Activated effector memory CD4-positive, alpha-beta T cell treated with anti-CD3 and anti-CD28 coated beads, Interleukin-2, amount 50 U/mL, for 16 hours (primary cell): ENCODE results near the gene PRKCD.

Source experiments
- DNase-seq: peaks from one replicate; pipeline ENCODE4 v3.0.0-alpha.2; 2020

PRKCD gene

GRCh38 chr3:53160660-53161449, at the start of gene PRKCD:
PRKCD (plus strand) TSS chr3:53161209; CDS start chr3:53178423, 17,214 bp downstream.
- peak; percentile 91 for DNase-seq

GRCh38 chr3:53111822-53112221, 49.2 kb upstream of the PRKCD start:
- DNase-seq = no peak

- no peak for DNase-seq
Measured at GRCh38 chr3:53113293-53114010, 47.6 kb upstream of the PRKCD start.

GRCh38 chr3:53114011-53114400, 47.0 kb upstream of the PRKCD start:
- DNase-seq = peak; percentile 90

GRCh38 chr3:53114412-53115074, 46.5 kb upstream of the PRKCD start:
- no peak for DNase-seq

DNA sequence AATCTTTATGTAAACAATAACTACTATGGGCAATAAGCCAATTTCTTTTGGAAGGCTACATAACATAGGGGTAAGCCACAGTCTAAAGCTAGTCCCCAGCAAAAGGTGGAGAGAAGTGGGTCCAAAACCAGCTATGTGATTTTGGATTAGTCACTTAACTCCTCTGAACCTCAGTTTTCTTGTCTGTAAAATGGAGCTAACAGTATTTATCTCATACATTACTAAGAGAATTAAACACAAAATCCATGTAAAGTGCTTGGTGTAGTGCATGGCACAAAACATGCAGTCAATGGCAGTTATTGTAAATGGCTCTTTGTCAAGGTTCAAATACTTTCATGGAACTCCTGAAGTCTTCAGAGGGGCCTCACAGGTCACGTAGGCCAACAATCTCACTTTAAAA, 44.1 kb upstream of the PRKCD start:
- no peak for DNase-seq

DNA sequence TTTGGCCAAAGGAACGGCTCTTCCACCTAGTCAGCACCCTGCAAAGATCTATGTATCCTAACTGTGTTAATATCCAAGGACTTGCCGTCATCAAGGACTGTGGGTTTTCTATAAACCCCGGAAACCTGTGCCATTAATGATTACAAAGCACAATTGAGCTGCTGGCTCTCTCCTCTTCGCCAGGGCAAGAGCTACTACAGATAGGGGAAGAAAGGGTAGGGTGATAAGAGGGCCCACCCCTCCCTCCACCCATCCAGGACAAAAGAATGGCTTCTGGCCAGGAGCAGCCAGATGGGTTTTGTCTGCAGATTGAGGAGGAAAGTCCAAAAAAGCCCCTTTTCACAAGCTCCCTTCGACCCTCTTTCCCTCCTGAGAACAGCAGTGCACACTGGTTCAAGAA, 40.7 kb upstream of the PRKCD start:
- no peak for DNase-seq

DNA sequence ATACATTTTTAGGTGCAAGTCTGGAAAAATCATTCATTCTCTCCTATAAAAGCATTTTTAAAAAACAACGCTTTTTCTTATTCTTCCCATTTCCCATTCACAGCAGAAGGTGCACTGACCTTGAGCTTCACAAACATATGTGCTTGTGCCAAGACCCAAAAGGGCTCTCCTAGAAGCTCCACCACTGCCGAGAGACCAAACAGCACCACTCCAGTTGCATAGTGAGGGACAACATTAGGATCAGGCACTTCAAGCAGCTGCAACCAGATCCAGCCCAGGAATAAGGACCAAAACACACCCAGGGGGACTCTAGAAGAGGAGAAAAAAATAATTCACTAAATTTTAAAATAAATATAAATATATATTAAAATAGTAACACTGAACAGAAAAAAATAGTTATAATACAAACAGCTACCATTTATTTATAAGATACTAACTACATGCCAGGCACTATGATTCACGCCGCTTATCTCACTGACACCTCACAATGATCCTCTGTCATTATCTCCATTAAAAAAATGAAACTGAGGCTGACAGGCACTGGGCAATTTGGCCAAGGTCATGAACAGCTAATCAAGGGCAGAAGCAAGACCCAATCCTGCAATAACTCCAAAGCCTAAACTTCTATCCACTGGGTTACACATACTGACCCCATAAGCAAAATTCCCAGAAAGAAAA, 38.6 kb upstream of the PRKCD start:
- no peak for DNase-seq

- DNase-seq = no peak
Measured at GRCh38 chr3:53122933-53123305, 38.1 kb upstream of the PRKCD start.

- DNase-seq = no peak
Measured at GRCh38 chr3:53123510-53123909, 37.5 kb upstream of the PRKCD start.

DNA sequence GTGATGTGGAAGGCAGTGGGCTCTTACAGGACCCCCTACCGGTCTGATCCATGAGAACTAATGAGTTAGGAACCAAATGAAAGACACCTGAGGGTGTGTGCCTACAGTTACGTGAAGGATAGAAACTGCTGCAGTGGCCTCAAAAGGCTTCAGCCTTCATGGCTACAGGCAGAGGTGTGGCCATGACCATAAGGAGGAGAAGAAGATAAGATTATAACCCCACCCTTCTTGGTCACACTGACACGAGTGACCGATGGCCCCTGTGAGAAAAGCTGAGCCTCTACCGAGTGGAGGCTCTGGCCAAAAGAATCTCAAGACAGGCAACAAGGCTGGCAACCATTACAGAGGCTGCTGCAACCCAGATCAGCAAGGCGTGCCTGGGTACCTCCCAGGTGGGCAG, 37.1 kb upstream of the PRKCD start:
- no peak for DNase-seq

DNA sequence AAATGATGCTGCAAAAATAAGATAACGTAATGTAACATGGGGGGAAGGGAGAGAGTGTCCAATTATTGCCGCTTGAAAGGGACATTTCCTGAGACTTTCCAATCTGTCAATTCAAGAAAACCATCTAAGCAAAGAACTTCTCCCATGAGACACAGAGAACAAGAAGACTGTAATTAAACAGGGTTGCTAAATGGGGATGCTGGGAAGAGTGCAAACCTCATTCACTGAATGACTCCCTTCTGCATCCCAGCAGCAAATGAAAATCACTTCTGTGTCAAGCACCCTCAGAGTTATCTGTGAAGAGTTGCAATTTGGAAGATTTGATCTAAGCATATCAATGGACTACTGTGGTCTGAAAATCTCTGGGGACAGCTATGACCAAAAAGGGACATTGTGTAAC, 34.4 kb upstream of the PRKCD start:
- DNase-seq = no peak

DNA sequence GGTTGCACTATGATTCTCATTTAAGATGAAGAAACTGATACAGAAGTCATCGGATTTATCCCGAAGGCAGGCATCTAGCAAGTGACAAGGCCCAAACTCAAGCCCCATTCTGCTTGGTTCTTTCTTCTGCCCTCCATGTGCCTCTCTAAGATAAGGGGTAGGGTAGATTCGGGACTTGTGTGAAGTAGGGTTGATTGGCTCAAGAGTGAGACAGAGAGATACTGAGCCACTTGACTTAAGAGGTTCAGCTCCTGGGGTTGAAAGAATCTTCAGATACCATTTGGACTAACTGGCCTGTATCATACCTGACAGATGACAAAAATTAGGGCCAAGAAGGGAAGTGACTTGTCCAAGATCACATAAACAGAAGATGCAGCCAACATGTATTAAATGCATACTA, 31.7 kb upstream of the PRKCD start:
- no peak for DNase-seq

GRCh38 chr3:53130179-53131061, 30.6 kb upstream of the PRKCD start, which contains the start of gene RFT1:
RFT1 (minus strand) TSS chr3:53130435; CDS start chr3:53130400, 35 bp downstream.
- peak; percentile 99 for DNase-seq

GRCh38 chr3:53131096-53131495, 29.9 kb upstream of the PRKCD start:
- DNase-seq = no peak

- DNase-seq = no peak
Measured at GRCh38 chr3:53132347-53132746, 28.7 kb upstream of the PRKCD start.

DNA sequence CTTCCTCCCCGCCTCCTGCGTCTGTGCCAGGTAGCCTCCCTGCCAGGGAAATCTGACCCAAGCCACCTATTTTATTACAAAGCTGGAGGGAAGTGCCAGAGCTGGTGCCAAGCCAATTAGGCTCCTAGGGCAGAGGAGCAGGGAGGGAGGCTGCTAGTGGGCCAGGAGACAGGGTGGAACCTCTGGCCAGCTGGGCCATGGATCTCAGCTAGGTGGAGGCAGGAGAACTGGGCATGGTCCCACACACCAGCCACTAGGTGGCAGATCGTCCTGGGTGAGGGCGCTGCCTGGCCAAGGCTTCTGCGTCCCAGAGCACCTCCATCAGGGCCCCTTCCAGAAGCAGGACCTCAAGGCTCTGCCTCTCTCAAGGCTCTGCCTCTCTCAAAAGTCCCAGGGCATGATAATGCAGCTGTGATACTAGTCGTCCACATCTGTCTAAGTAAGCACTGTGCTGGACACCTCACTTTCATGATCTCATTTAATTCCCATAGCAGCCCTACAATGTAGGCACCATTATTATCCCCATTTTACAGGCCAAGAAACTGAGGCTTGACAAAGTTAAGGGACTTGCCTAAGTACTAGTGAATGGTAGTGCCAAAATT, 26.3 kb upstream of the PRKCD start:
- DNase-seq = peak; percentile 86

GRCh38 chr3:53137221-53137620, 23.8 kb upstream of the PRKCD start:
- no peak for DNase-seq

DNA sequence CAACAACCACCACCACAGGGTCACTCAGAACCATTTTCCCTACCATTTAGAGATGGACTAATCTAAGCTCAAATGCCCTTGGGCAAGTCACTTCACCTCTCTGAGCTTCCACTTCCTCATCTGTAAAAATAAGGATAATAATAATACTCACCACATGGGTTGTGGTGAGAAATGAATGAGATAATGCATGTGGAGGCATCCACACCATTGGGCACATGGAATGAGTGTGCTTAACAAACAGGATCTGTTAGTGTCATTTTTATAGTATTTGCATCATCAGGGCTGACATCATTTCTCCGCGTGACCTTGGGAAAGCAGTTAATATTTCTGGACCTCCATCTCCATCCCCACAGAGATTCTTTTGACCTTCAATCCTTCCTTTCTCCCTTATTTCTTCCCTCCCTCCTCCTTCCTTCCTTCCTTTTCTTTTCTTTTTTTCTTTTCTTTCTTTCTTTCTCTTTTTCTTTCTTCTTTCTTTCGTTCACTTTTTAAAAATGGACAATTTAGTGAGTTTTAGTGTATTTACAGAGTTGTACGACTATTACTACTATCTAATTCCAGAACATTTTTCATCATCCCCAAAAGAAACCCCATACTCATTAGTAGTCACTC, 23.1 kb upstream of the PRKCD start:
- DNase-seq = no peak

- DNase-seq = no peak
Measured at GRCh38 chr3:53139906-53140846, 20.8 kb upstream of the PRKCD start.
